ENCODE measurements around the gene NEURL3.

NEURL3 gene

DNA sequence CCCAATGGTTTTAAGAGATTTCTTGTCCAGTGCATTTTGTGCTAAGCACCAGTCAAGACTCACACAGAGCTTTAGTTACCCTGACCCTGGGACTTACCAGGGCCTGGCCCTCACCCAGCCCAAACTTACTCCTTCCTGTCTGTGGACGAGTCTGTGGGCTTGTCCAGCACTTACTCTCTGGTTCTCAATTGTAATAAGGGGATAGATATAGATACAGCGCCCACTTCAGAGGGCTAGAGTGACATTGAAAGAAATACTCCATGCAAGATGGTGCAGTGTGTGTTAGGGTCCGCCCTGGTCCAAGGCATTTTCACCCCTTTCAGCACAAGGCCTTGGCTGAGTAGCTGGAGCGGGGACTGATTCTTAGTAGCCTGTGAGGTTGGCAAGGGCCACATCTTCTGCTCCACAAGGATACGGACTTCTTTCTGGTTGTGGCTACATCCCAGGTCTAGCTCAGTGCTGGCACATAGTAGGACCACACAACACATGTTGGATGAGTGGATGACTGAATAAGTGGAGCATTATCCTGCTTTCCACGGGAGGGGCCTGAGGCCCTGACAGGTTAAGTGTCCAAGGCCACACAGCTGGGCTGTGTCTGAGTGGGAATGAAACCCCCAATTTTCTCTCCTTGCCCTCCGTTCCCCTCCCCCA is 27.6 kb upstream of the NEURL3 start:
- H3K9ac ChIP-seq: no peak overlapping the region; the same call in 1 of the 2 replicates

DNA sequence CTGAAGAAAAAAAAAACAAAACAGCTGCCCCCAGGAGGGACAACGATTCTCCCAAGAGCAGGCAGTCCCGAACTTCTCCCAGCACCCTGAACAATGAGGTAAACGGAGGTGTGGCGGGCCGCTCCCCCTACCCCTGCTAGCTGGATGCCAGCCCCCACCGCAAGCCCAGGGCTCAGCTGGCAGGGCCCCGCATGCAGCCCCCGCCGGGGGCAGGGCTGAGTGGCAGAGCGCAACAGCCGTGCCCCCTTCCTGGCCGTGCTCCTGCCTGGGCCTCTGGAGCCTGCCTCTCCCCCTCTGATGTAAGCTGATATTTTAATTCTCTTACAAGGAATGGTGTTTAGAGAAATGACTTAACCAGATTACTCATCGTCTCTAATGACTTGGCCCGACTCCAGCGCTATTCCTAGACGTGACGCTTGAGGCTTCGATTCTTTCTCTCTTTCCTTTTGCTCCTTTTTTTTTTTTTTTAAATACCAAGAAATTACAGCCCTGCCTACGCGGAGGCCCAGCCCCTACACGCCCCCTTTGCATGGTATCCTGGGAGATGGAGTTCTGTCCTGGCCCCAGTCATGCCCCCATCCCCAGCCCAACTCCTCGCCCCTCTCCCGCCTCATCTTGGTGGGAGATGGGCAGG is 26.8 kb upstream of the NEURL3 start:
- Histone ChIP-seq H3K4me2 (peak overlapping the region; percentile 98), H2AFZ (ENCODE audit: low read depth) (peak overlapping the region; percentile 47; the same call in 1 of the 2 replicates), H4K20me1 (ENCODE audit: insufficient read depth) (no peaks in the 10 kb centered on the region), H3K79me2 (ENCODE audit: insufficient read depth, low read depth) (no peaks in the 10 kb centered on the region; the same call in 1 of the 2 replicates), H3K36me3 (ENCODE audit: insufficient read depth) (no peaks in the 10 kb centered on the region), H3K27ac (peak overlapping the region; percentile 73), H3K9ac (peak overlapping the region; percentile 68), H3K4me3 (IDR thresholded peaks at IDR 0.05; ENCODE audit: insufficient read depth, low read depth, low read length) (peak overlapping the region; percentile 38), H3K4me1 (ENCODE audit: low read depth, poor library complexity, severe bottlenecking) (peaks cover 87% of the 10 kb centered on the region), H3K27me3 (ENCODE audit: insufficient read depth, low read depth) (no peaks in the 10 kb centered on the region)
- TF ChIP-seq, protein P1, sequence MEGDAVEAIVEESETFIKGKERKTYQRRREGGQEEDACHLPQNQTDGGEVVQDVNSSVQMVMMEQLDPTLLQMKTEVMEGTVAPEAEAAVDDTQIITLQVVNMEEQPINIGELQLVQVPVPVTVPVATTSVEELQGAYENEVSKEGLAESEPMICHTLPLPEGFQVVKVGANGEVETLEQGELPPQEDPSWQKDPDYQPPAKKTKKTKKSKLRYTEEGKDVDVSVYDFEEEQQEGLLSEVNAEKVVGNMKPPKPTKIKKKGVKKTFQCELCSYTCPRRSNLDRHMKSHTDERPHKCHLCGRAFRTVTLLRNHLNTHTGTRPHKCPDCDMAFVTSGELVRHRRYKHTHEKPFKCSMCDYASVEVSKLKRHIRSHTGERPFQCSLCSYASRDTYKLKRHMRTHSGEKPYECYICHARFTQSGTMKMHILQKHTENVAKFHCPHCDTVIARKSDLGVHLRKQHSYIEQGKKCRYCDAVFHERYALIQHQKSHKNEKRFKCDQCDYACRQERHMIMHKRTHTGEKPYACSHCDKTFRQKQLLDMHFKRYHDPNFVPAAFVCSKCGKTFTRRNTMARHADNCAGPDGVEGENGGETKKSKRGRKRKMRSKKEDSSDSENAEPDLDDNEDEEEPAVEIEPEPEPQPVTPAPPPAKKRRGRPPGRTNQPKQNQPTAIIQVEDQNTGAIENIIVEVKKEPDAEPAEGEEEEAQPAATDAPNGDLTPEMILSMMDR (conservative IDR thresholded peaks at IDR 0.05; ENCODE audit: low read depth, low read length): no peak

More for the DNA sequence above, 27.6 kb upstream of the NEURL3 start:
- H3K4me3 ChIP-seq (IDR thresholded peaks at IDR 0.05; ENCODE audit: insufficient read depth, low read depth, low read length): peak overlapping the region; percentile 38
- no peaks in the 10 kb centered on the region for H3K36me3 ChIP-seq (ENCODE audit: insufficient read depth)
- peak overlapping the region; percentile 98 for H3K4me2 ChIP-seq
- peaks cover 84% of the 10 kb centered on the region for H3K4me1 ChIP-seq (ENCODE audit: low read depth, poor library complexity, severe bottlenecking)
- peak overlapping the region; percentile 73 for H3K27ac ChIP-seq
- peaks cover 8% of the 10 kb centered on the region for H3K79me2 ChIP-seq (ENCODE audit: insufficient read depth, low read depth)
- TF ChIP-seq, protein P1 (conservative IDR thresholded peaks at IDR 0.05; ENCODE audit: low read depth, low read length): no peak
- H3K27me3 ChIP-seq (ENCODE audit: insufficient read depth, low read depth): no peaks in the 10 kb centered on the region
- H2AFZ ChIP-seq (ENCODE audit: low read depth): peak overlapping the region; percentile 47; the same call in 1 of the 2 replicates
- 0 out of 2 replicates have a peak, but pooled peaks cover 5% of the 10 kb centered on the region for H4K20me1 ChIP-seq (ENCODE audit: insufficient read depth)

DNA sequence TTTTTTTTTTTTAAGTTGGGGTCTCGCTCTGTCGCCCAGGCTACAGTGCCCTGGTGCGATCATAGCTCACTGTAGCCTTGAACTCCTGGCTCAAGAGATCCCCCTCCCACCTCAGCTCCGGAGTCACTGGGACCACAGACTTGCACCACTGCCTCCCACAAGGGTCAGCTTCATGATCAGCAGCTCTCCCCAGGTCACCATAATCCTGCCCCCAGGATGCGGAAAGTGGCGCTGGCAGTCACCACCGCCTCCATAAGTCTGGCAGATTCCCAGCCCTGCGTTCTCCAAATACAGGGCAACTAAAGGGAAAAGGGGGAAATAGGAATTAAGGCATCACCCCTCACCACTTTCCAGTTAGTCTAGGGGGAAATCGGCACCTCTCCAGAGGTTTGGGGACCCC is 26.2 kb upstream of the NEURL3 start:
- H3K4me1 ChIP-seq (ENCODE audit: low read depth, poor library complexity, severe bottlenecking): peaks cover 93% of the 10 kb centered on the region
- no peaks in the 10 kb centered on the region for H3K27me3 ChIP-seq (ENCODE audit: insufficient read depth, low read depth)
- peak overlapping the region; percentile 47; the same call in 1 of the 2 replicates for H2AFZ ChIP-seq (ENCODE audit: low read depth)
- H3K27ac ChIP-seq: peak overlapping the region; percentile 73
- peak overlapping the region; percentile 98 for H3K4me2 ChIP-seq
- no peaks in the 10 kb centered on the region for H4K20me1 ChIP-seq (ENCODE audit: insufficient read depth)
- H3K79me2 ChIP-seq (ENCODE audit: insufficient read depth, low read depth): no peaks in the 10 kb centered on the region
- H3K4me3 ChIP-seq (IDR thresholded peaks at IDR 0.05; ENCODE audit: insufficient read depth, low read depth, low read length): peak overlapping the region; percentile 38
- TF ChIP-seq, protein P1 (conservative IDR thresholded peaks at IDR 0.05; ENCODE audit: low read depth, low read length): no peak
- H3K36me3 ChIP-seq (ENCODE audit: insufficient read depth): no peaks in the 10 kb centered on the region
- peak overlapping the region; percentile 68 for H3K9ac ChIP-seq

DNA sequence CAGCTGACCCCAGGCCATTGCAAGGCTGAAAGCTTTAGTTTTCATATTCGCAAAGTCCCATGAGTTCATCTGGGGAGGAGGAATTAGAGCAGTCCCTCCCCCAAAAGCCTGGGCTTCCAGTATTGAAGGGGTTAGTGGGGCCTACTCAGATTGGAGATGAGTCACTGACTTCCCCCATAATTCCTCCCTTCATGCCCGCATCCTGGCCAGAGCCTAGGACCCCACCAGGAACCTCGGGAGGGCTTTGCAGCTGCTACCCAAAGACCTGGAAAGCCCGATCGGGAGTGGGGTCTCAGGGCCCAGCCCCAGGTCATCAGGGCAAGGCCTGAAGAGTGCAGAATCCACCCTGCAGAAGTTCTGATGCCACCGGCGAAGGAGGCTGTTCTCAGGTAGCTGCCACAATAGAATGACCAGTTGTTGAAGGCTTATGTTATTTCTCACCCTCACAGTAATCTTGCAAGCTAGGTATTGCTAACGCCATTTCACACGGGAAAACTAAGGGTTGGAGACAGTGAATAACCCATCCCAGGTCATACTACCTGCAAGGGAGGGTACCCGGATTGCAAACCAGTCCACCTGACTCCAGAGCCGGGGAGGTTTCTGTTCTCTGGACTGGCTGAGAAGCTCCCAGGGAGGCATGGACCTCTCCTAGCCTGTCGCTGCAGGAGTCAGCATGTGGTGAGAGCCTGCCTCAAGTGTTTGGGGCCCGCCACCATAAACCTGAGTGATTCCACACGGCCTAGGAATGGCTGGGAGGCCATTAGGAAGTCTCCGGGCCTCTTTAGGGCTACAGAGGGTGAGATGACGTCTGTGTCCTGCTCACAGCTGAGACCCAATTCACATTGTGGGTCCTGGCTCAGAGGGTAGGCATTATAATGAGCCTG is 25.6 kb upstream of the NEURL3 start:
- no peak overlapping the region for H3K4me3 ChIP-seq (IDR thresholded peaks at IDR 0.05; ENCODE audit: insufficient read depth, low read depth, low read length)

More for the DNA sequence above, 25.6 kb upstream of the NEURL3 start:
- peak overlapping the region; percentile 98 for H3K4me2 ChIP-seq
- H3K9ac ChIP-seq: no peak overlapping the region; the same call in 1 of the 2 replicates
- no peaks in the 10 kb centered on the region for H3K79me2 ChIP-seq (ENCODE audit: insufficient read depth, low read depth)
- H3K27me3 ChIP-seq (ENCODE audit: insufficient read depth, low read depth): no peaks in the 10 kb centered on the region
- no peak overlapping the region; the same call in 1 of the 2 replicates for H3K27ac ChIP-seq
- no peaks in the 10 kb centered on the region for H3K36me3 ChIP-seq (ENCODE audit: insufficient read depth)
- TF ChIP-seq, protein P1 (conservative IDR thresholded peaks at IDR 0.05; ENCODE audit: low read depth, low read length): no peak
- H3K4me1 ChIP-seq (ENCODE audit: low read depth, poor library complexity, severe bottlenecking): peaks cover 92% of the 10 kb centered on the region
- H2AFZ ChIP-seq (ENCODE audit: low read depth): no peak overlapping the region
- H4K20me1 ChIP-seq (ENCODE audit: insufficient read depth): no peaks in the 10 kb centered on the region

Measured in KMS-11 (cell line).